SU-DHL-6 (cell line): ENCODE data around the gene HSP90AA1.
"Not testable (repeated sequence)": the region's sequence is repeated elsewhere in the genome, so short reads cannot be mapped to it uniquely, and the experiment has no call there.

Experiments
- H2AFZ ChIP-seq: fragments of 200-600 bp; sonication (generic); 2 replicates; pipeline ENCODE4 v1.6.1; 2014; ENCODE audit warnings: low read depth, mild to moderate bottlenecking, moderate library complexity, mixed read lengths, antibody characterized with exemption, low read length; ENCODE audit not compliant: severe bottlenecking
- H3F3A ChIP-seq: fragments of 200-600 bp; shearing (Covaris generic); 2 replicates; pipeline ENCODE4 v1.6.0; 2016; ENCODE audit warnings: antibody characterized with exemption, mild to moderate bottlenecking; ENCODE audit not compliant: insufficient read depth
- H3K27ac ChIP-seq: fragments of 200-600 bp; sonication (generic); 2 replicates; pipeline ENCODE4 v1.5.1; 2016; ENCODE audit warnings: low read depth, mild to moderate bottlenecking, low read length, moderate library complexity, mixed read lengths
- H3K27me3 ChIP-seq: fragments of 200-600 bp; sonication (generic), shearing (Covaris generic); 2 replicates; pipeline ENCODE4 v1.6.0; 2014; ENCODE audit warnings: mild to moderate bottlenecking, low read length
- H3K36me3 ChIP-seq: fragments of 200-600 bp; sonication (generic); 2 replicates; pipeline ENCODE4 v1.6.1; 2014; ENCODE audit warnings: mild to moderate bottlenecking, low read length, mixed read lengths
- H3K4me2 ChIP-seq: fragments of 300-600, 200-600 bp; shearing (Covaris generic), sonication (generic); 2 replicates; pipeline ENCODE4 v1.6.0; 2014; ENCODE audit warnings: low read length, low read depth, mild to moderate bottlenecking; ENCODE audit not compliant: poor library complexity, severe bottlenecking
- H3K4me3 ChIP-seq: fragments of 200-600 bp; sonication (generic); 2 replicates; pipeline ENCODE4 v1.5.1; 2014; ENCODE audit warnings: antibody characterized with exemption, low read length, mild to moderate bottlenecking, mixed read lengths; ENCODE audit not compliant: insufficient read depth, poor library complexity, severe bottlenecking
- H3K79me2 ChIP-seq: fragments of 200-600 bp; sonication (generic); 2 replicates; pipeline ENCODE4 v1.6.1; 2014; ENCODE audit warnings: mild to moderate bottlenecking, low read length, moderate library complexity; ENCODE audit not compliant: insufficient read depth
- H3K9ac ChIP-seq: fragments of 200-600 bp; sonication (generic); 2 replicates; pipeline ENCODE4 v1.7.0; 2014; ENCODE audit warnings: mild to moderate bottlenecking, low read length
- H3K9me2 ChIP-seq: fragments of 200-600 bp; sonication (generic); replicated peaks from 2 replicates; pipeline ENCODE4 v1.6.1; 2014; ENCODE audit warnings: low read length; ENCODE audit not compliant: insufficient read depth
- H3K9me3 ChIP-seq: fragments of 200-600 bp; sonication (generic); 2 replicates; pipeline ENCODE4 v1.6.1; 2014; ENCODE audit warnings: low read length, mixed read lengths; ENCODE audit not compliant: insufficient read depth
- H4K20me1 ChIP-seq: fragments of 200-600 bp; sonication (generic); 2 replicates; pipeline ENCODE4 v1.6.1; 2014; ENCODE audit warnings: low read depth, mild to moderate bottlenecking, antibody characterized with exemption, low read length, moderate library complexity, mixed read lengths
- CTCF ChIP-seq: fragments of 200-600 bp; sonication (generic); IDR thresholded peaks from one replicate; pipeline ENCODE4 v1.5.1; 2017; ENCODE audit warnings: antibody characterized with exemption, mild to moderate bottlenecking, low read length, moderate library complexity; ENCODE audit not compliant: insufficient read depth, poor library complexity, severe bottlenecking
- EZH2phosphoT487 ChIP-seq: fragments of 200-600 bp; sonication (generic), shearing (Covaris generic); conservative IDR thresholded peaks from 2 replicates; pipeline ENCODE4 v1.6.1; 2018; ENCODE audit warnings: mild to moderate bottlenecking, antibody characterized with exemption, low read length, moderate library complexity, mixed read lengths

Gene HSP90AA1

GRCh38 chr14:102078831-102079699, 7.8 kb downstream of the HSP90AA1 start:
- H3K4me3 ChIP-seq: no peak overlapping the region
- H3K27me3 ChIP-seq: no peaks in the 10 kb centered on the region
- TF ChIP-seq EZH2phosphoT487 (no peak), CTCF (no peak)
- no peak overlapping the region for H2AFZ ChIP-seq
- H3K79me2 ChIP-seq: peaks cover 14% of the 10 kb centered on the region
- no peaks in the 10 kb centered on the region for H3K9me2 ChIP-seq
- peaks cover 41% of the 10 kb centered on the region for H3K36me3 ChIP-seq
- H3K9me3 ChIP-seq: no peaks in the 10 kb centered on the region
- no peak overlapping the region for H3K9ac ChIP-seq
- no peak overlapping the region for H3K27ac ChIP-seq
- peaks cover 60% of the 10 kb centered on the region for H3F3A ChIP-seq
- no peak overlapping the region for H3K4me2 ChIP-seq
- peaks cover 9% of the 10 kb centered on the region; the same call in 1 of the 2 replicates for H4K20me1 ChIP-seq

DNA sequence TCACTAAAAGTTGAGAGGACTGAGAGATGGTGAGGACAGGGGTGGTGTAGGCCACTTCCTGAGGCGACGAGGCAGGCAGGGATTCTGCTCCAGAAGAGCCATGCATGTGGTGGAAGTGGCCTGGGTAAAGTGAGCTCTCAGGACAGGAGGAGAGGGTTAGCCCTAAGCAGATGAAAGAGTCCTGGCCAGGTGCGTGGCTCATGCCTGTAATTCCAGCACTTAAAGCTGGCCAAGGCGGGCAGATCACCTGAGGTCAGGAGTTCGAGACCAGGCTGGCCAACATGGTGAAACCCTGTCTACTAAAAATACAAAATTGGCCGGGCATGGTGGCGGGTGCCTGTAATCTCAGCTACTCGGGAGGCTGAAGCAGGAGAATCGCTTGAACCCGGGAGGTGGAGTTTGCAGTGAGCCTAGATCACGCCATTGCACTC, 8.5 kb downstream of the HSP90AA1 start:
- not testable (repeated sequence) for H3K4me2 ChIP-seq

GRCh38 chr14:102077382-102077709, 9.5 kb downstream of the HSP90AA1 start:
- TF ChIP-seq CTCF: no peak
- TF ChIP-seq EZH2phosphoT487: no peak
- Histone ChIP-seq H3K27me3 (no peaks in the 10 kb centered on the region), H4K20me1 (peaks cover 8% of the 10 kb centered on the region; the same call in 1 of the 2 replicates), H2AFZ (no peak overlapping the region), H3K27ac (no peak overlapping the region), H3K9ac (no peak overlapping the region), H3K9me2 (no peaks in the 10 kb centered on the region), H3K9me3 (no peaks in the 10 kb centered on the region), H3K79me2 (0 out of 2 replicates have a peak, but pooled peaks cover 1% of the 10 kb centered on the region), H3K4me3 (no peak overlapping the region), H3F3A (peaks cover 52% of the 10 kb centered on the region), H3K4me2 (no peak overlapping the region), H3K36me3 (peaks cover 26% of the 10 kb centered on the region; the same call in 1 of the 2 replicates)

More for the DNA sequence above, 8.5 kb downstream of the HSP90AA1 start:
- H4K20me1 ChIP-seq, H3K79me2 ChIP-seq, H2AFZ ChIP-seq, H3K27me3 ChIP-seq, H3K4me3 ChIP-seq, H3K9me2 ChIP-seq, H3K27ac ChIP-seq, H3K9ac ChIP-seq, H3K9me3 ChIP-seq: not testable (repeated sequence)
- Histone ChIP-seq H3K36me3 (peaks cover 35% of the 10 kb centered on the region), H3F3A (peaks cover 55% of the 10 kb centered on the region)

DNA sequence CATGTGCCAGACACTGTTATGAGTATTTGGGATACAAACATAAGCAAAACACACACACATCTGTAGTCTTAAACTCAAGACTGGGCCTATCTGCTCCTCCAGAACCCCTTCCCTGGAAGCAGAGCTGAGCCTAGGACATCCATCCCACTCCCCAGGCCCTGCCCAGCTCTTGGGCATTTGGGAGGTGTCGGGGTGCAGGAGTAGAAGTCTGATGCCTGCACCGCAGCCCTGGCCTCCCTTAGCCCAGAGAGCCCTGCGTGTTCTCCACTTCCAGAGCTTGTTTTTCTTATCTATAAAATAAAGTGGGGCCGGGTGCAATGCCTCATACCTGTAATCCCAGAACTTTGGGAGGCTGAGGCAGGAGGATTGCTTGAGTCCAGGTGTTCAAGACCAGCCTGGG, 11.7 kb downstream of the HSP90AA1 start:
- TF ChIP-seq EZH2phosphoT487 (no peak), CTCF (no peak)
- no peaks in the 10 kb centered on the region for H3K9me3 ChIP-seq
- H4K20me1 ChIP-seq: no peaks in the 10 kb centered on the region
- no peak overlapping the region for H2AFZ ChIP-seq
- H3F3A ChIP-seq: peaks cover 34% of the 10 kb centered on the region
- H3K9me2 ChIP-seq: no peaks in the 10 kb centered on the region
- H3K36me3 ChIP-seq: peaks cover 9% of the 10 kb centered on the region; the same call in 1 of the 2 replicates
- no peaks in the 10 kb centered on the region for H3K79me2 ChIP-seq
- H3K27me3 ChIP-seq: no peaks in the 10 kb centered on the region
- H3K4me2 ChIP-seq: no peak overlapping the region
- no peak overlapping the region for H3K27ac ChIP-seq
- no peak overlapping the region for H3K9ac ChIP-seq
- no peak overlapping the region for H3K4me3 ChIP-seq
